ENCODE measurements around the gene TBX18. TPM values are rescaled to one million over a fixed set of nuclear protein-coding genes. Genes with fewer than 3 reads are reported as not detected.
A peak's percentile ranks its signal among the peaks of the same experiment; 100 is the strongest.

Gene TBX18
- total and polyA plus RNA-seq, 7 experiments from 2014 or later = not detected

GRCh38 chr6:84766118-84766798 lies 1.9 kb upstream of the TBX18 start:
- no peak overlapping the region for H3K27ac Mint-ChIP-seq
- H3K4me1 ChIP-seq (ENCODE audit: control insufficient read depth in 2 of 2, insufficient read depth in 2 of 2, low read length in 2 of 2) = no peaks in the 10 kb centered on the region
- H3K27me3 ChIP-seq (ENCODE audit: control insufficient read depth in 2 of 2, insufficient read depth in 2 of 2, low read length in 2 of 2) = peaks cover 2% of the 10 kb centered on the region in 2 donors
- no peaks in the 10 kb centered on the region for H3K9me3 ChIP-seq (ENCODE audit: control insufficient read depth in 2 of 3, low read length in 3 of 3)
- intact Hi-C loops (cut with micrococcal nuclease) = no loop called here
- CTCF ChIA-PET = no interaction called here
- peaks cover 0 to 35% (median 6%) of the 10 kb centered on the region in 11 donors for H3K9me3 Mint-ChIP-seq
- DNase-seq = no peak
- ATAC-seq = no peak
- H3K36me3 ChIP-seq (ENCODE audit: control insufficient read depth in 2 of 3, insufficient read depth in 3 of 3, low read length in 3 of 3) = no peaks in the 10 kb centered on the region
- peaks cover 65 to 78% (median 76%) of the 10 kb centered on the region in 5 donors for H3K27me3 Mint-ChIP-seq
- H3K27ac ChIP-seq (ENCODE audit: low read depth, low read length) = no peak overlapping the region
- no peak overlapping the region for H3K4me3 ChIP-seq (ENCODE audit: low read length)
- H3K4me3 Mint-ChIP-seq = no peak overlapping the region
- peaks cover 0 to 14% (median 5%) of the 10 kb centered on the region in 5 donors for H3K36me3 Mint-ChIP-seq
- H3K4me1 Mint-ChIP-seq = peaks cover 0 to 11% (median 9%) of the 10 kb centered on the region in 7 donors
- POLR2A ChIA-PET = no interaction called here

- Mint-ChIP-seq H3K36me3 (peaks cover 0 to 14% (median 5%) of the 10 kb centered on the region in 5 donors), H3K4me3 (peak overlapping the region in 7 of 10 donors; percentile 22 to 77 (median 56)), H3K4me1 (peaks cover 0 to 11% (median 9%) of the 10 kb centered on the region in 7 donors), H3K27me3 (peaks cover 70 to 75% (median 72%) of the 10 kb centered on the region in 5 donors), H3K27ac (peak overlapping the region in 1 of 9 donors; percentile 86), H3K9me3 (peaks cover 0 to 28% (median 5%) of the 10 kb centered on the region in 11 donors)
- Histone ChIP-seq H3K36me3 (ENCODE audit: control insufficient read depth in 2 of 3, insufficient read depth in 3 of 3, low read length in 3 of 3) (no peaks in the 10 kb centered on the region), H3K4me3 (ENCODE audit: low read length) (no peak overlapping the region), H3K27ac (ENCODE audit: low read depth, low read length) (no peak overlapping the region), H3K4me1 (ENCODE audit: control insufficient read depth in 2 of 2, insufficient read depth in 2 of 2, low read length in 2 of 2) (no peaks in the 10 kb centered on the region), H3K9me3 (ENCODE audit: control insufficient read depth in 2 of 3, low read length in 3 of 3) (no peaks in the 10 kb centered on the region), H3K27me3 (ENCODE audit: control insufficient read depth in 2 of 2, insufficient read depth in 2 of 2, low read length in 2 of 2) (peaks cover 2% of the 10 kb centered on the region in 2 donors)
- intact Hi-C loops (cut with micrococcal nuclease) = no loop called here
- DNase-seq (no peak), ATAC-seq (no peak)
- POLR2A ChIA-PET = no interaction called here
- CTCF ChIA-PET = no interaction called here
These were observed 489 bp downstream of the TBX18 start for GRCh38 chr6:84763886-84764331.

- Histone ChIP-seq H3K36me3 (ENCODE audit: control insufficient read depth in 2 of 3, insufficient read depth in 3 of 3, low read length in 3 of 3) (no peaks in the 10 kb centered on the region), H3K4me3 (ENCODE audit: low read length) (no peak overlapping the region), H3K4me1 (ENCODE audit: control insufficient read depth in 2 of 2, insufficient read depth in 2 of 2, low read length in 2 of 2) (no peaks in the 10 kb centered on the region), H3K27me3 (ENCODE audit: control insufficient read depth in 2 of 2, insufficient read depth in 2 of 2, low read length in 2 of 2) (peaks cover 2% of the 10 kb centered on the region in 2 donors), H3K27ac (ENCODE audit: low read depth, low read length) (no peak overlapping the region), H3K9me3 (ENCODE audit: control insufficient read depth in 2 of 3, low read length in 3 of 3) (no peaks in the 10 kb centered on the region)
- Mint-ChIP-seq H3K9me3 (peaks cover 0 to 22% (median 5%) of the 10 kb centered on the region in 11 donors), H3K27ac (peak overlapping the region in 1 of 9 donors; percentile 74), H3K36me3 (peaks cover 0 to 13% (median 4%) of the 10 kb centered on the region in 5 donors), H3K4me1 (peaks cover 0 to 11% (median 9%) of the 10 kb centered on the region in 7 donors), H3K4me3 (peak overlapping the region in 2 of 10 donors; percentile 7 to 47), H3K27me3 (peaks cover 63 to 70% (median 68%) of the 10 kb centered on the region in 5 donors)
- DNase-seq (no peak), ATAC-seq (no peak)
- intact Hi-C loops (cut with micrococcal nuclease) = no loop called here
- ChIA-PET CTCF (no interaction called here), POLR2A (no interaction called here)
These were observed 1.2 kb downstream of the TBX18 start for GRCh38 chr6:84763003-84763885.

- peaks cover 0 to 5% (median 4%) of the 10 kb centered on the region in 5 donors for H3K36me3 Mint-ChIP-seq
- H3K27ac Mint-ChIP-seq = peak overlapping the region in 1 of 9 donors; percentile 18
- no peaks in the 10 kb centered on the region for H3K4me1 ChIP-seq (ENCODE audit: control insufficient read depth in 2 of 2, insufficient read depth in 2 of 2, low read length in 2 of 2)
- H3K27ac ChIP-seq (ENCODE audit: low read depth, low read length) = no peak overlapping the region
- peaks cover 2% of the 10 kb centered on the region in 2 donors for H3K27me3 ChIP-seq (ENCODE audit: control insufficient read depth in 2 of 2, insufficient read depth in 2 of 2, low read length in 2 of 2)
- no peaks in the 10 kb centered on the region for H3K9me3 ChIP-seq (ENCODE audit: control insufficient read depth in 2 of 3, low read length in 3 of 3)
- peaks cover 0 to 14% (median 5%) of the 10 kb centered on the region in 11 donors for H3K9me3 Mint-ChIP-seq
- peaks cover 0 to 11% (median 9%) of the 10 kb centered on the region in 7 donors for H3K4me1 Mint-ChIP-seq
- no peak for ATAC-seq
- peaks cover 55 to 61% (median 60%) of the 10 kb centered on the region in 5 donors for H3K27me3 Mint-ChIP-seq
- POLR2A ChIA-PET = no interaction called here
- peak overlapping the region in 1 of 10 donors; percentile 6 for H3K4me3 Mint-ChIP-seq
- no peaks in the 10 kb centered on the region for H3K36me3 ChIP-seq (ENCODE audit: control insufficient read depth in 2 of 3, insufficient read depth in 3 of 3, low read length in 3 of 3)
- intact Hi-C loops (cut with micrococcal nuclease) = no loop called here
- DNase-seq = no peak
- no peak overlapping the region for H3K4me3 ChIP-seq (ENCODE audit: low read length)
- CTCF ChIA-PET = no interaction called here
These were observed 2.0 kb downstream of the TBX18 start for GRCh38 chr6:84762220-84763002.

GRCh38 chr6:84758486-84758885 lies 5.9 kb downstream of the TBX18 start:
- CTCF ChIA-PET = no interaction called here

GRCh38 chr6:84756877-84757276 lies 7.5 kb downstream of the TBX18 start:
- Mint-ChIP-seq H3K4me3 (no peak overlapping the region), H3K4me1 (peaks cover 0 to 2% (median 0%) of the 10 kb centered on the region in 7 donors), H3K9me3 (peaks cover 0 to 3% (median 0%) of the 10 kb centered on the region in 11 donors), H3K27ac (no peak overlapping the region), H3K27me3 (peaks cover 17 to 32% (median 23%) of the 10 kb centered on the region in 5 donors), H3K36me3 (no peaks in the 10 kb centered on the region)
- CTCF ChIA-PET = no interaction called here
- POLR2A ChIA-PET = no interaction called here
- DNase-seq (no peak), ATAC-seq (no peak)
- intact Hi-C loops (cut with micrococcal nuclease) = no loop called here
- Histone ChIP-seq H3K9me3 (ENCODE audit: control insufficient read depth in 2 of 3, low read length in 3 of 3) (no peaks in the 10 kb centered on the region), H3K4me3 (ENCODE audit: low read length) (no peak overlapping the region), H3K27me3 (ENCODE audit: control insufficient read depth in 2 of 2, insufficient read depth in 2 of 2, low read length in 2 of 2) (no peaks in the 10 kb centered on the region), H3K27ac (ENCODE audit: low read depth, low read length) (no peak overlapping the region), H3K4me1 (ENCODE audit: control insufficient read depth in 2 of 2, insufficient read depth in 2 of 2, low read length in 2 of 2) (no peaks in the 10 kb centered on the region), H3K36me3 (ENCODE audit: control insufficient read depth in 2 of 3, insufficient read depth in 3 of 3, low read length in 3 of 3) (no peaks in the 10 kb centered on the region)

More at GRCh38 chr6:84758486-84758885, 5.9 kb downstream of the TBX18 start:
- DNase-seq (no peak), ATAC-seq (no peak)
- Histone ChIP-seq H3K27me3 (ENCODE audit: control insufficient read depth in 2 of 2, insufficient read depth in 2 of 2, low read length in 2 of 2) (no peaks in the 10 kb centered on the region), H3K9me3 (ENCODE audit: control insufficient read depth in 2 of 3, low read length in 3 of 3) (no peaks in the 10 kb centered on the region), H3K4me3 (ENCODE audit: low read length) (no peak overlapping the region), H3K36me3 (ENCODE audit: control insufficient read depth in 2 of 3, insufficient read depth in 3 of 3, low read length in 3 of 3) (no peaks in the 10 kb centered on the region), H3K27ac (ENCODE audit: low read depth, low read length) (no peak overlapping the region), H3K4me1 (ENCODE audit: control insufficient read depth in 2 of 2, insufficient read depth in 2 of 2, low read length in 2 of 2) (no peaks in the 10 kb centered on the region)
- intact Hi-C loops (cut with micrococcal nuclease) = no loop called here
- no peaks in the 10 kb centered on the region for H3K36me3 Mint-ChIP-seq
- POLR2A ChIA-PET = no interaction called here
- H3K27me3 Mint-ChIP-seq = peaks cover 31 to 40% (median 35%) of the 10 kb centered on the region in 5 donors
- H3K4me1 Mint-ChIP-seq = peaks cover 0 to 4% (median 2%) of the 10 kb centered on the region in 7 donors
- H3K4me3 Mint-ChIP-seq = no peak overlapping the region
- H3K9me3 Mint-ChIP-seq = peaks cover 0 to 4% (median 0%) of the 10 kb centered on the region in 11 donors
- no peak overlapping the region for H3K27ac Mint-ChIP-seq
